ENCODE measurements around the gene CEP43.
A peak's percentile ranks its signal among the peaks of the same experiment; 100 is the strongest.

CEP43 gene

GRCh38 chr6:167046861-167047495, 47.8 kb downstream of the CEP43 start:
- H4K8ac ChIP-seq (ENCODE audit: low read length): no peak overlapping the region
- no peak overlapping the region for H3K23ac ChIP-seq (ENCODE audit: low read length in 2 of 2)
- no peak overlapping the region for H3K27ac ChIP-seq (ENCODE audit: low read length, poor library complexity, severe bottlenecking)
- H3K9ac ChIP-seq (ENCODE audit: low read length): no peak overlapping the region
- no peaks in the 10 kb centered on the region for H3K4me1 ChIP-seq (ENCODE audit: control insufficient read depth, insufficient read depth, low read depth, low read length)
- H2BK12ac ChIP-seq (ENCODE audit: low read length in 2 of 2): no peak overlapping the region
- peaks cover 3 to 17% of the 10 kb centered on the region in 2 experiments for H3K36me3 ChIP-seq (ENCODE audit: control insufficient read depth in 1 of 2, insufficient read depth in 2 of 2, low read depth in 1 of 2, low read length in 2 of 2)
- no peak overlapping the region for H2AFZ ChIP-seq (ENCODE audit: low read depth, low read length)
- H2AK5ac ChIP-seq (ENCODE audit: low read length, severe bottlenecking): no peak overlapping the region
- no peak for DNase-seq
- no peaks in the 10 kb centered on the region for H3K27me3 ChIP-seq (ENCODE audit: control insufficient read depth in 1 of 2, insufficient read depth in 1 of 2, low read length in 2 of 2)
- 93% methylated on average over 8 of the region's 8 CpGs for WGBS
- H3K4me2 ChIP-seq (ENCODE audit: low read length, poor library complexity, severe bottlenecking): no peak overlapping the region
- no peak overlapping the region for H3K14ac ChIP-seq (ENCODE audit: low read length in 2 of 2)
- no peaks in the 10 kb centered on the region for H3K9me3 ChIP-seq (ENCODE audit: control insufficient read depth, low read length)
- H2BK5ac ChIP-seq (ENCODE audit: low read depth, low read length, poor library complexity, severe bottlenecking): no peak overlapping the region
- peaks cover 2% of the 10 kb centered on the region for H3K79me1 ChIP-seq (replicated peaks; ENCODE audit: low read length, poor library complexity, severe bottlenecking)
- no peak overlapping the region for H3K4me3 ChIP-seq (ENCODE audit: insufficient read depth in 1 of 2, low read depth in 1 of 2, low read length in 2 of 2)
- H2BK120ac ChIP-seq (ENCODE audit: low read depth, low read length): no peak overlapping the region
- H2BK15ac ChIP-seq (ENCODE audit: low read depth, poor library complexity, severe bottlenecking): no peak overlapping the region
- H3K18ac ChIP-seq (ENCODE audit: low read depth in 1 of 2, low read length in 2 of 2): no peak overlapping the region
- H4K91ac ChIP-seq (ENCODE audit: low read length): no peak overlapping the region
- no peak overlapping the region for H3K4ac ChIP-seq (ENCODE audit: low read depth in 1 of 2, low read length in 2 of 2)

- no peak overlapping the region for H3K27ac ChIP-seq (ENCODE audit: low read length, poor library complexity, severe bottlenecking)
Observed at GRCh38 chr6:167047554-167047953, 48.4 kb downstream of the CEP43 start.

More at GRCh38 chr6:167047554-167047953, 48.4 kb downstream of the CEP43 start:
- Histone ChIP-seq H4K8ac (ENCODE audit: low read length) (no peak overlapping the region), H3K14ac (ENCODE audit: low read length in 2 of 2) (no peak overlapping the region), H3K4me2 (ENCODE audit: low read length, poor library complexity, severe bottlenecking) (no peak overlapping the region), H2AFZ (ENCODE audit: low read depth, low read length) (no peak overlapping the region), H3K79me1 (replicated peaks; ENCODE audit: low read length, poor library complexity, severe bottlenecking) (peaks cover 2% of the 10 kb centered on the region), H4K91ac (ENCODE audit: low read length) (no peak overlapping the region), H3K9ac (ENCODE audit: low read length) (no peak overlapping the region), H2BK5ac (ENCODE audit: low read depth, low read length, poor library complexity, severe bottlenecking) (no peak overlapping the region), H3K18ac (ENCODE audit: low read depth in 1 of 2, low read length in 2 of 2) (no peak overlapping the region), H3K4ac (ENCODE audit: low read depth in 1 of 2, low read length in 2 of 2) (no peak overlapping the region), H2BK15ac (ENCODE audit: low read depth, poor library complexity, severe bottlenecking) (no peak overlapping the region), H3K36me3 (ENCODE audit: control insufficient read depth in 1 of 2, insufficient read depth in 2 of 2, low read depth in 1 of 2, low read length in 2 of 2) (peaks cover under 1 to 13% of the 10 kb centered on the region in 2 experiments), H2BK120ac (ENCODE audit: low read depth, low read length) (no peak overlapping the region), H3K4me1 (ENCODE audit: control insufficient read depth, insufficient read depth, low read depth, low read length) (no peaks in the 10 kb centered on the region), H2AK5ac (ENCODE audit: low read length, severe bottlenecking) (no peak overlapping the region), H3K23ac (ENCODE audit: low read length in 2 of 2) (no peak overlapping the region), H3K9me3 (ENCODE audit: control insufficient read depth, low read length) (no peaks in the 10 kb centered on the region), H3K4me3 (ENCODE audit: insufficient read depth in 1 of 2, low read depth in 1 of 2, low read length in 2 of 2) (no peak overlapping the region), H3K27me3 (ENCODE audit: control insufficient read depth in 1 of 2, insufficient read depth in 1 of 2, low read length in 2 of 2) (no peaks in the 10 kb centered on the region), H2BK12ac (ENCODE audit: low read length in 2 of 2) (no peak overlapping the region)
- 97% methylated on average over 9 of the region's 10 CpGs for WGBS
- DNase-seq: no peak

Small RNA genes lying within 50 kb of the gene (small RNA-seq; reads per million reads assigned to genes)
- 4.9 reads per million, percentile 53 among the genes with 10 or more reads in this experiment for gene MIR3939 (ENCODE audit: low read depth)
